Measurements from ENCODE around the gene IGSF21.

DNA sequence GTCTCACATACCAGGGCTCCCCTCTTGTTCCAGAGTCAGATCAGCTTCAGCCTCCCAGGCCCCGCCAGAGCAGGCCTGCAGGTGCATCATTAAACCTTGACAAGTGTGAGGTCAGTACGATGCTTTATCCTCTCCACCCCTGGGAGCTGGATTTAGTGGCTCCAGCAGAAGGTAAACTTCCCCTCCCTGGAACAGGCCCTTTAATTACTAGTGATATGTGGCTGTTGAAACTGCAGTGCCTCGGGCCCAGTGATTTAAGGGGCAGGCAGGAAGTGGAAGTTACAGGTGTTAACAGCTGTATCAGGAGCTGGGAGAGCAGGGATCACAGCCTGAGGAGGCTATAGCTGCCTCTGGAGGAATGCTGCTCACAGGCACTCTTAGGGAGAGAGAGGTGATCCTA is 240.8 kb downstream of the IGSF21 start:
- TF ChIP-seq CTCF (IDR thresholded peaks at IDR 0.05) (no peak), POLR2A (IDR thresholded peaks at IDR 0.05) (no peak)
